HG02610 (cell line): ENCODE data around the gene TRIM41.
"Not testable (repeated sequence)": the region's sequence is repeated elsewhere in the genome, so short reads cannot be mapped to it uniquely, and the experiment has no call there.

Experiments used
- ATAC-seq: cut with Tn5 transposase; IDR thresholded peaks from one replicate; pipeline ENCODE4 v1.9.1; 2021; ENCODE audit warnings: mild to moderate bottlenecking, moderate library complexity; ENCODE audit not compliant: unreplicated experiment

Gene TRIM41

GRCh38 chr5:181282874-181283273 lies 59.8 kb downstream of the TRIM41 start:
- no peak for ATAC-seq

- ATAC-seq, result no peak
These were observed 60.3 kb downstream of the TRIM41 start for GRCh38 chr5:181283347-181283746.

GRCh38 chr5:181283841-181284755 lies 61.0 kb downstream of the TRIM41 start:
- not testable (repeated sequence) for ATAC-seq
